ENCODE data around the gene DMBX1.

The DMBX1 gene

DNA sequence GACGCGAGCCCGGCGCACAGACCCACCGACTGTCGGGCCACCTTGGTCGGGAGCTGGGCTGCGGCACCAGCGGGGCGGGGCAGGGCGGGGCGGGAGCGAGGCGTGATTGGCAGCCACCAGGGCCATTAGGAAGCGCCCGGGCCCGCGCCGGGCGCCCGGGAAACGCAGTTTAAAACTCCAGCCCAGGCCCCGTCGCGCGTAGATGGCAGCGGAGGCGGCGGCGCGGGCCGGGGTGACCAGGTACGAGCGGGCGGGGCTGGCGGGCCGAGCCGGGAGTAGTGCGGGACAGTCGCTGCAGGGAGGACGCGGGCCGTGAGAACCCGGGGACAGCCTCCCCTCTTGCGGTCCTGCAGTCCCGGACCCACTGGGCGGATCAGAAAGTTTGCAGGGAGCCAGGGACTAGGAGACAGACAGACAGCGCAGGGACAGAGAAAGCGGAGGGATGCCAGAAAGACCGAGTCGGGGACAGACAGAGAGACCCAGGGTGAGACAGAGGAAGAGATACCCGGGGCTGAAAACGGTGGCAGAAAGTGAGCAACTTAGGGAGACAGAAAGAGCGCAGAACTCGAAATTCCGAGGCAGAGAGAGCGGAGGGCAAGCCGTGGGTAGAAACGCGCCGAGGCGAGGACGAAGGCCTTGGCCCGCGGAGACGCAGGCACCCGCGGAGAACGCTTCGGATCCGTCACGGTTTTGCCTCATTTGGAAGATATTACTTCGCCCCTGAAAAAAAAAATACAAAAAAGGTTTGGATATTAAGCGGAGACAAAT, at the start of gene DMBX1:
Gene DMBX1, plus strand, starts transcription at position 199 of the 768 bp plus-strand sequence. CDS start 17,175 bp downstream, outside the sequence.
- Histone ChIP-seq H3K27me3 (ENCODE audit: control insufficient read depth in 2 of 2, insufficient read depth in 2 of 2, low read length in 2 of 2) (peaks cover 78 to 85% of the 10 kb centered on the region in 2 donors), H3K27ac (ENCODE audit: low read depth in 2 of 2, low read length in 2 of 2) (no peak within 1 kb of the TSS), H3K9ac (ENCODE audit: low read depth in 1 of 2, low read length in 2 of 2) (no peak within 1 kb of the TSS), H3K9me3 (ENCODE audit: control insufficient read depth in 2 of 2, low read length in 2 of 2) (no peaks in the 10 kb centered on the region), H3K4me3 (ENCODE audit: low read length in 2 of 2) (peak within 1 kb of the TSS; percentile 55 to 56), H3K36me3 (ENCODE audit: control insufficient read depth in 2 of 2, insufficient read depth in 2 of 2, low read length in 2 of 2) (no peaks in the 10 kb centered on the region), H3K4me1 (ENCODE audit: control insufficient read depth in 2 of 2, insufficient read depth in 2 of 2, low read length in 2 of 2) (peaks cover 7 to 9% of the 10 kb centered on the region in 2 donors)

GRCh38 chr1:46440478-46440877, 49.2 kb upstream of the DMBX1 start:
- Histone ChIP-seq H3K27ac (ENCODE audit: low read depth in 2 of 2, low read length in 2 of 2) (no peak overlapping the region), H3K4me1 (ENCODE audit: control insufficient read depth in 2 of 2, insufficient read depth in 2 of 2, low read length in 2 of 2) (peaks cover 2 to 8% of the 10 kb centered on the region in 2 donors), H3K27me3 (ENCODE audit: control insufficient read depth in 2 of 2, insufficient read depth in 2 of 2, low read length in 2 of 2) (peaks cover 0 to 2% of the 10 kb centered on the region in 2 donors), H3K9ac (ENCODE audit: low read depth in 1 of 2, low read length in 2 of 2) (no peak overlapping the region), H3K36me3 (ENCODE audit: control insufficient read depth in 2 of 2, insufficient read depth in 2 of 2, low read length in 2 of 2) (no peaks in the 10 kb centered on the region), H3K4me3 (ENCODE audit: low read length in 2 of 2) (no peak overlapping the region), H3K9me3 (ENCODE audit: control insufficient read depth in 2 of 2, low read length in 2 of 2) (no peaks in the 10 kb centered on the region)

DNA sequence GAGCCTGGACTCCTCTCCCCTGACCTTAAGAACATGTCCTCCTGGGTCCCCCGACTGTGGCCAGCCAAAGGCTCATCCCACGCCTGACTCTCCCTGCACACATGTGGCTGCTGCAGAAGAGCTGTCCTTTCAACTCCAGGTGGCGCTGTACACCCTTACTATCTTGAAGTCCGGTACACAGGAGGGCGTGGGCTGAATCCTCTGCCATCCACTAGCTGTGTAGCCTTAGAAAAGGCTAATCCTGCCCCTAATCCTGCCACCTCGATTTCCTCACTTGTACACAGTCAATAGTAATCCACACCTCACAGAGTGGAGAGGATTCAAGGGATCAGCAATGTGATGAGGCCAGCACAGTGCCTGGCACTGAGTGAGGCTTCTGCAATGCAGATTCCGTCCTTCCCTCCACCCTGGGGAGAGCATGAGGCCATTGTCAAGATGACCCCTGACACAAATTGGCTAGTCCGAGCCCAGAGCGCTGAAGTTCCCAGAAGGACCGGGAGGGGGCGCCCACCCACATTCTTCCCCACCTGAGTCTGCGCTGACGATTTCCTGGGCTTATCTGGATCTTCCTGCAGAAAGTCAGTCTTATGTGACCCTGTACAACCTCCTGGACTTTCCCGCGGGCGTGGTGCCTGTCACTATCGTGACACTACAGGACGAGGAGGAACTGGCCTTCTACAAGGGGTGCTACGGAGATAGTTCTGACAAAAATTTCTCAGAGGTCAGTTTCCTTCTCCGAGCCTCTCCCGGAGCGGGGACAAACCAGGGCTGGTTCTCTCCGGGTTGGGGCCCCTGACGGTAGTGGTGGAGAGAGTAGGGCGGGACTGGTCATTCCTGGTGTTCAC, 47.1 kb upstream of the DMBX1 start:
- Histone ChIP-seq H3K27me3 (ENCODE audit: control insufficient read depth in 2 of 2, insufficient read depth in 2 of 2, low read length in 2 of 2) (peaks cover 7 to 15% of the 10 kb centered on the region in 2 donors), H3K4me3 (ENCODE audit: low read length in 2 of 2) (peak overlapping the region; percentile 51 to 72), H3K4me1 (ENCODE audit: control insufficient read depth in 2 of 2, insufficient read depth in 2 of 2, low read length in 2 of 2) (peaks cover 2 to 8% of the 10 kb centered on the region in 2 donors), H3K9ac (ENCODE audit: low read depth in 1 of 2, low read length in 2 of 2) (peak overlapping the region; percentile 34 to 37), H3K36me3 (ENCODE audit: control insufficient read depth in 2 of 2, insufficient read depth in 2 of 2, low read length in 2 of 2) (no peaks in the 10 kb centered on the region), H3K27ac (ENCODE audit: low read depth in 2 of 2, low read length in 2 of 2) (peak overlapping the region in 1 of 2 donors; percentile 33), H3K9me3 (ENCODE audit: control insufficient read depth in 2 of 2, low read length in 2 of 2) (no peaks in the 10 kb centered on the region)

DNA sequence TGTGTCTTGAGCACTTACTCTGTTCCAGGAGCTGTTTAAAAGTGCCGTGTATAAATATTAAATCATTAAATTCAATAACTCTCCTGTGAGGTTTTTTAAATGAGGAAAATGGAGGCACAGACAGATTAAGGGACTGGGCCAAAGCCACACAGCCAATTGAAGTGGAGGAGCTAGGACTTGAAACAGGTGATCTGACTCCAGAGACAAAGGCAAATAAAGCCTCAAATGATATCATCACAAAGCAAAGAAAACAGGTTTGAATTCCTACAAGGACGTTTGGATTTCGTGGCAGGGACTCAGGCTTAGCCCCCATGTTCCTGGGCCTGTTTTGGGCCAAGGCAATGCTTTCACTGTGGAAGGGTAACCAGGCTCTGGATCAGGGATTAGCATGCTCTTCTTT, 45.2 kb upstream of the DMBX1 start:
- H3K36me3 ChIP-seq (ENCODE audit: control insufficient read depth in 2 of 2, insufficient read depth in 2 of 2, low read length in 2 of 2), result no peaks in the 10 kb centered on the region
- no peak overlapping the region for H3K4me3 ChIP-seq (ENCODE audit: low read length in 2 of 2)
- H3K27ac ChIP-seq (ENCODE audit: low read depth in 2 of 2, low read length in 2 of 2), result no peak overlapping the region
- peaks cover 20 to 30% of the 10 kb centered on the region in 2 donors for H3K27me3 ChIP-seq (ENCODE audit: control insufficient read depth in 2 of 2, insufficient read depth in 2 of 2, low read length in 2 of 2)
- H3K9me3 ChIP-seq (ENCODE audit: control insufficient read depth in 2 of 2, low read length in 2 of 2), result no peaks in the 10 kb centered on the region
- H3K4me1 ChIP-seq (ENCODE audit: control insufficient read depth in 2 of 2, insufficient read depth in 2 of 2, low read length in 2 of 2), result peaks cover 2 to 8% of the 10 kb centered on the region in 2 donors
- H3K9ac ChIP-seq (ENCODE audit: low read depth in 1 of 2, low read length in 2 of 2), result no peak overlapping the region

DNA sequence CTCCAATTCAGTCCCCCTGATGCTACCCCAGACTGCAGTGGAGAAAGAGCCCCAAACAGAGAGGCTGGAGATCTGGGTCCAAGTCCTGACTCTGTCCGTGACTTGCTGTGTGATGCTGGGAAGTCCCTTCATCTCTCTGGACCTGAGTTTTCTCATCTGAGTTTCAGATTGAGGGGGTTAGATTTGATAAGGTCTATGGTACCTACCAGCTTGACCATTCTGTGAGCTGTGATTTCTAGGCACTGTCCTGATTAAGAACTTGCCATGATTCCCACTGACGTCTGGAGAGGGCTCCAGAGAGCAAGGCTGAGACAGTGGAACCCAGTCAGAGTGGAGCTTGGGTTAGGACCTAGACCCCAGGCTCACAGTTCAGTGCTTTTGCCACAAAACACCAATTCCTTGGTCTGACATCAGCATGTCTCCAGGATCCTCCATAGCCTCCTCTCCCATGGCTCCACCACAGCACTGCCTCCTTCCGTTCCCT, 43.8 kb upstream of the DMBX1 start:
- Histone ChIP-seq H3K9ac (ENCODE audit: low read depth in 1 of 2, low read length in 2 of 2) (no peak overlapping the region), H3K9me3 (ENCODE audit: control insufficient read depth in 2 of 2, low read length in 2 of 2) (no peaks in the 10 kb centered on the region), H3K4me3 (ENCODE audit: low read length in 2 of 2) (no peak overlapping the region), H3K27ac (ENCODE audit: low read depth in 2 of 2, low read length in 2 of 2) (no peak overlapping the region), H3K27me3 (ENCODE audit: control insufficient read depth in 2 of 2, insufficient read depth in 2 of 2, low read length in 2 of 2) (peaks cover 20 to 31% of the 10 kb centered on the region in 2 donors), H3K4me1 (ENCODE audit: control insufficient read depth in 2 of 2, insufficient read depth in 2 of 2, low read length in 2 of 2) (peaks cover 7 to 8% of the 10 kb centered on the region in 2 donors), H3K36me3 (ENCODE audit: control insufficient read depth in 2 of 2, insufficient read depth in 2 of 2, low read length in 2 of 2) (no peaks in the 10 kb centered on the region)

DNA sequence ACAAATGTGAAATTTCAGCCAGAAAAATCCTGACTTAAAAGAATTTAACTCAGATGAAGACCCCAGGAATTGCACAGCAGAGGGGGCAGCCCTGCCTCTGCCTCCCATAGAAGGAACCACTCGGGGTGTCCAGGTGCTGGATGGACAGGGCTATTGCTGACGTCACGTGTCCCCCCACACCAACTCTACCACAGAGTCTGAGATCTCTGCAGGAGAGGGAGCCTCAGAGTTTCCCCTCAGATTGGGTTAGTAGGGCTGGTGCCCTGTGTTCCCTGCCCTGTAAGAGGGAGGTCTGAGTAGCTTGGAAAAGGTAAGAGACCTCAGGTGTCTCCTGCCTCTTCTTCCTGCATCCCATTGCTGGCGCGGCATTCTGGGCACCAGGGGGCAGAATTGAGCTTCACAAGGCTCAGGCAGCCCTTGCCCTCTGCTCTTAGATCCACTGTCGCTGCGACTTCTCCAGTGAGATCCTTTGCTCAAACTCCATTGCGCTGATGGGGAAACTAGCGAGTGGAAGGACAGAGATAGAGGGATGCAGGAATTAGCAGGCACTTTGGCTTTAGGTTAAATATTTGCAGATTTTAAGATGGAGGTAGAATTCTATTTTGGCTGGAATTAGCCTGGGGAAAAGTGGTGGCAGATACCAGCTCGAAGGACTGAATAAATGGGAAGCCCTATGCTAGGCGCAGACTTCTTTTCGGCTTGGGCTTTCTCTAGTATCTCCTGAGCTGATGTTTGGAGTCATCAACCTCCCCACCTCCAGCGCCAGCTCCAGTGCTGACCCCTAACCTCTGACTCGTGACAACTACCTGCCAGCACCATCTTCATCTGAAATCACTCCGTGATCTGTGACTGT, 42.8 kb upstream of the DMBX1 start:
- peaks cover 20 to 31% of the 10 kb centered on the region in 2 donors for H3K27me3 ChIP-seq (ENCODE audit: control insufficient read depth in 2 of 2, insufficient read depth in 2 of 2, low read length in 2 of 2)
- peaks cover 7 to 8% of the 10 kb centered on the region in 2 donors for H3K4me1 ChIP-seq (ENCODE audit: control insufficient read depth in 2 of 2, insufficient read depth in 2 of 2, low read length in 2 of 2)
- H3K9me3 ChIP-seq (ENCODE audit: control insufficient read depth in 2 of 2, low read length in 2 of 2), result no peaks in the 10 kb centered on the region
- no peak overlapping the region for H3K27ac ChIP-seq (ENCODE audit: low read depth in 2 of 2, low read length in 2 of 2)
- no peak overlapping the region for H3K4me3 ChIP-seq (ENCODE audit: low read length in 2 of 2)
- no peak overlapping the region for H3K9ac ChIP-seq (ENCODE audit: low read depth in 1 of 2, low read length in 2 of 2)
- no peaks in the 10 kb centered on the region for H3K36me3 ChIP-seq (ENCODE audit: control insufficient read depth in 2 of 2, insufficient read depth in 2 of 2, low read length in 2 of 2)

DNA sequence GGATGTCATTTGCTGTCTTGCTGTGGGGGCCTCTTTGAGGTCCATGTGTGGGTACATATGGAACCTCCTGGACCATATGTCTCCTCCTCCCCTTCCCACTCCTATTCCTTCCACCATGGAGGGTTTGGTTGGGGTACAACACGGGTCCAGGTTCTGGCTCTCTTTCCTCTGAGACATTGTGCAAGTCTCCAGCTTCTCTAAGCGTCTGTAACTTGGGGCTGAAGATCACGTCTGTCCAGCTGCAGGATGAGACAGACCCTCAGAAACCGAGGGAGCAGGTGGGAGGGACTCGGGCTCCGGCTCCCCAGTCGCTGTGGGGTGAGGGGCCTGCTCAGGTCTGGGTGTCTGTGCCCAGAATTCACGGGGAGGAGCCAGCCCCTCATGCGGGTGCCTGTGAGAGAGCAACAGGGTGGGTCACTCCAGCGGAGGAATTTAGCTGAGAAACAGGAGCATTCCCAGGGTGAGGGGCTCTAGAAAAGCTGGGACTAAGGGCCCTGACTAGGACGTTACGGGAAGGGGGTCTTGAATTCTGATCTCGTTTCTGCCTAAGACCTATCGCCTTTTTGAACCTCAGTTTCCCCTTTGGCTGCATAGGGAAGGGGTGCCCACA, 42.0 kb upstream of the DMBX1 start:
- Histone ChIP-seq H3K9me3 (ENCODE audit: control insufficient read depth in 2 of 2, low read length in 2 of 2) (no peaks in the 10 kb centered on the region), H3K36me3 (ENCODE audit: control insufficient read depth in 2 of 2, insufficient read depth in 2 of 2, low read length in 2 of 2) (no peaks in the 10 kb centered on the region), H3K27me3 (ENCODE audit: control insufficient read depth in 2 of 2, insufficient read depth in 2 of 2, low read length in 2 of 2) (peaks cover 20 to 31% of the 10 kb centered on the region in 2 donors), H3K27ac (ENCODE audit: low read depth in 2 of 2, low read length in 2 of 2) (no peak overlapping the region), H3K9ac (ENCODE audit: low read depth in 1 of 2, low read length in 2 of 2) (no peak overlapping the region), H3K4me1 (ENCODE audit: control insufficient read depth in 2 of 2, insufficient read depth in 2 of 2, low read length in 2 of 2) (peaks cover 5% of the 10 kb centered on the region in 2 donors), H3K4me3 (ENCODE audit: low read length in 2 of 2) (no peak overlapping the region)

DNA sequence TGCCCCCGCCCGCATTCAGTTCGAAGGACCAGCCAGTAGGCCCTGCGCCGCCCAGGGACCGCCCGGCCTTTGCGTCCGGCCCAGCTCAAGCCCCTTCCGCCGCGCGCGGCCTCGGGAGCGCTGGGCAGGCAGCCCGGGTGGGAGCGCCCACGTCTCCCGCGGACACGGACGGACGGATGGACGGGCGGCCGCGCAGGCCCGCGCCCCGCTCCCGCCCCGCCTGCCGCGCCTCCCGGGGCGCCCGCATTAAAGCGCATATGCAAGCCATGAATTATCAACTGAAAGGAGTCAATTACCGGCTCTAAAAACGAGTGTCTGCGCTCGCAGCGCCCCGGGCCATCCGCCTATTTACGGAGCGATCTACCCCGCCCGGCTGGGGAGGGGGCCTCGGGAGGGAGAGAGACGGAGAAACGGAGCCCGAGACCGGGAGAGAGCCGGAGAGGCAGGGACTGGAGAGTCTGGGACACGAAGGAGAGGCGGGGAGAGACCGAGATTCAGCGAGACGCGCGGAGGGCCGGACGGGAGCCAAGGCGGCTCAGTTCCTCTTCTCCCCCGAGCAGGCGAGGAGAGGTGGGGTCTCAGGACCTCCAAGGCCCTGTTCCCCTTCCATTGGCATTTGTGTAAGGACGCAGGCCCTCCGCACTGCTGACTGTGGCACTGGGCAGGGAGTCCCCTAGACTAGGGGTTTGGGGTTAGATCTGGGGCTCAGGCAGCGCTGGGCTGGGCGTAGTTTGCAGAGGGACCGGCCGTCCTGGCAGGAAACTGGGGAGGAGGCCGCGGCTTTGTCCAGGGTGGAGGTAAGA, 41.3 kb upstream of the DMBX1 start:
- no peak overlapping the region for H3K27ac ChIP-seq (ENCODE audit: low read depth in 2 of 2, low read length in 2 of 2)
- no peaks in the 10 kb centered on the region for H3K9me3 ChIP-seq (ENCODE audit: control insufficient read depth in 2 of 2, low read length in 2 of 2)
- no peak overlapping the region for H3K9ac ChIP-seq (ENCODE audit: low read depth in 1 of 2, low read length in 2 of 2)
- no peaks in the 10 kb centered on the region for H3K36me3 ChIP-seq (ENCODE audit: control insufficient read depth in 2 of 2, insufficient read depth in 2 of 2, low read length in 2 of 2)
- peaks cover 20 to 29% of the 10 kb centered on the region in 2 donors for H3K27me3 ChIP-seq (ENCODE audit: control insufficient read depth in 2 of 2, insufficient read depth in 2 of 2, low read length in 2 of 2)
- peaks cover 0 to 5% of the 10 kb centered on the region in 2 donors for H3K4me1 ChIP-seq (ENCODE audit: control insufficient read depth in 2 of 2, insufficient read depth in 2 of 2, low read length in 2 of 2)
- peak overlapping the region; percentile 6 to 28 for H3K4me3 ChIP-seq (ENCODE audit: low read length in 2 of 2)

All from mucosa of rectum (tissue), 2 donors.